Measurements from ENCODE around the gene SOD3.

- TF ChIP-seq CTCF (IDR thresholded peaks at IDR 0.05) (no peak), POLR2A (IDR thresholded peaks at IDR 0.05) (no peak)
Measured at GRCh38 chr4:24843096-24843495, 47.7 kb downstream of the SOD3 start.
